Glomerular endothelial cell (primary cell): ENCODE results near the gene CRYGA. TPM values are rescaled to one million over a fixed set of nuclear protein-coding genes. Genes with fewer than 3 reads are reported as not detected.

Source experiments
- DNase-seq: peaks from one replicate; pipeline ENCODE4 v3.0.0-alpha.2; 2011; ENCODE audit warnings: low read depth, low spot score; ENCODE audit errors: extremely low read depth
- total RNA-seq: library from RNA; depleted of rRNA; stranded (reverse); fragments of >200 nt; gene quantifications from 2 replicates; pipeline ENCODE4 v1.2.3, GENCODE V29; 2015

The CRYGA gene
- total RNA-seq: not detected in 2 replicates

DNA sequence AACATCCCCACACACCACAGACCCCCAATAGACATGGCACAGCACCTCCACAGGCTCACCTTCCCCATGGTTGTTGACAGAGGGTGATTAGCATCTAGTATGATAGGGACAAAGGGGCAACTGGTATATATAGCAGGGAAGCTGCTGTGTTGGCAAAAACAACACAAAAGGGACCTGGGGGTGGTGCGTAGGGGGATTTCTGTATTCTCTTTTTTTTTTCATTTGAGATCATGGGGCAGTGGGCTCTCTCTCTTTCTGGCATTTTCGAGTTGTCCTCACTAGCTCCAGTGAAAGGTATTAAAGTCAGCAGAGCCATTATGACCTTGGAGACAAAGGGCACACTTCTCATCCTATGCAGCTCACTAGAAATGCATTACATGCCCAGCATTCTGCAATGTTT is at the start of gene CRYGA:
TSS of gene CRYGA (minus strand) at position 101 of the 400 bp plus-strand sequence. CDS start at position 68, 33 bp downstream.
- DNase-seq: no peak

GRCh38 chr2:208210688-208211451 is 47.5 kb upstream of the CRYGA start:
- DNase-seq: no peak

DNA sequence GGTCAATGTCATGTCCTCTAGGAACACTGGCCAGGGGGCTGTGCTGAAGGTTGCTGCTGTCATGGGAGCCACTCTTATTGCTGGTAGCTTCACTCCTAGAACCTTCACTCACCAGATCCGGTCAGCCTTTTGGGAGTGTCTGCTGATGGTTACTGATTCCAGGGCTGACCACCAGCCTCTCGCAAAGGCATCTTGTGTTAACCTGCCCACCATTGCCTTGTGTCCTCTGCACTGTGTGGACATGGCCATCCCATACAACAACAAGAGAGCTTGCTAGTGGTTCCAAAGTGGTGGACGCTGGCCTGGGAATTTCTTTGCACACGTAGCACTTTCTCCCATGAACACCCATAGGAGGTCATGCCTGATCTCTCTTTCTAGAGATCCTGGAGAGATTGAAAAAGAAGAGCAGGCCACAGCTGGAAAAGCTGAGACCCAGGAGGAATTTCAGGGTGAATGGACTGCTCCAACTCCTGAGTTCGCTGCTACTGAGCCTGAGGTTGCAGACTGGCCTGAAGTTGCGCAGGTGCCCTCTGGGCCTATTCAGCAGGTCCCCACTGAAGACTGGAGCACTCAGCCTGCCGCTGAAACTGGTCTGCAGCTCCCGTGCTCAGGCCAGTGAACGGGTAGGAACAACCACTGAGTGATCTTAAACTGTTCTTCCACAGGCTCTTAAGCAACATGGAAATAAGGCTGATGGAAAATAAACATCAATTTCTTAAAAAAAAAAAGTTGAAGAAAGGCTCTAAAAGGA is 45.1 kb upstream of the CRYGA start:
- no peak for DNase-seq

GRCh38 chr2:208207769-208208168 is 44.4 kb upstream of the CRYGA start:
- no peak for DNase-seq

- no peak for DNase-seq
Observed at GRCh38 chr2:208204166-208204565, 40.8 kb upstream of the CRYGA start.

- DNase-seq: no peak
Observed at GRCh38 chr2:208195531-208195930, 32.1 kb upstream of the CRYGA start.

GRCh38 chr2:208192611-208193236 is 29.3 kb upstream of the CRYGA start:
- DNase-seq: no peak

- no peak for DNase-seq
Observed at GRCh38 chr2:208189810-208190503, 26.6 kb upstream of the CRYGA start, which contains the start of gene C2orf80. Gene C2orf80 (minus strand): TSS chr2:208190030. CDS start chr2:208186986, 3,044 bp downstream.

DNA sequence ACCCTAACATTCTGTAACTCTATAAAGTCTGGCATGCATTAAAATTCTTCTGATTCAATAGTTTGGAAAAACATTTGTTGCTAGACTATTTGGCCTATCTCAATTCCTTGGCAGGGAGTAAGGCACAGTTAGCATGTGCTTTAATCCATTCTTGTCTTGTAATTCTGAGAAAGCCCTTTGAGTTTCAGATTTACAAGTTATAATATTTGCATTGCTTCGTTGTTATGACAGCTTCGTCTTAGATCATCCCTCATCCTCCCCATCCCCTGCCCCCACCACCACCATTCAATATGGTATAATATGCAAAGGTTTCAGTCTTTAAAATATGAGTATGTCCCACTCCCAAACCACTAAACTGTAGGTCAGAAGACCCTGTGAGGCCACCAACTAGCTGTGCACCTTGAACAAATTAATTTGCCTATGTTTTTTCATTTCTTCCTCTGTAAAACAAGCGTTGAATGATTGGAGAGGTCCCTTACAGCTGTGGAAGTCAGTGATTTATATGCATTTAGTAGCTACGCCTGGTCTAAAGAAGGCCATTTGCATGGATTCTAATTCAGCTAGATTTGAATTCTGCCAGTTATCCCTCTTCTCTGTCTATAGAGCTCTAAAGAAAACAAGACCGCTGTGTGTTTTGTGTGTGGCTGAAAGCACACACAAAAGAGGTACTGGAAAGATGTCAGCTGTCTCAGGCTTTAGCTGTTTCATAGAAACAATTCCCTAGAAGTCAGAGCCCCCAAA is 25.9 kb upstream of the CRYGA start:
- no peak for DNase-seq

GRCh38 chr2:208186893-208187292 is 23.5 kb upstream of the CRYGA start:
- no peak for DNase-seq

- no peak for DNase-seq
Observed at GRCh38 chr2:208186465-208186864, 23.1 kb upstream of the CRYGA start.

GRCh38 chr2:208183972-208184705 is 20.8 kb upstream of the CRYGA start:
- no peak for DNase-seq

DNA sequence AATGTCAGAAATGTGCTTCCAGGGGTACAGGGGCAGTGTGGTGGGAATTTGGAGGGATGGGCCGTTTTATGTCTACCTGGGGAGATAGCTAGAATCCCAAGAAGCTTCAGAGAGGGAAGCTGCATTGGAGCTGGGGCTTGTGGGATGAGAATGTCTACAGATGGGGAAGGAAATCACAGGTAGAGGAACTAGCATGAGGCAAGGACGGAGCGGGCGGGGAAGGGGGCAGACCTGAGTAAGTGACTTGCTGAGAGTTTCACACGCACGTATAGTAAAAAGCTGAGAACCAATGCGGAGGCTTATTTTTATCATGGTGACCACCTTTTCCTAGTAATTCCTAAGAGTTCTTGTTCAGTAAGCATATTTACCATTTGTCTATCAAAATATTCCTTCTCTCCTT is 20.1 kb upstream of the CRYGA start:
- DNase-seq: no peak

DNA sequence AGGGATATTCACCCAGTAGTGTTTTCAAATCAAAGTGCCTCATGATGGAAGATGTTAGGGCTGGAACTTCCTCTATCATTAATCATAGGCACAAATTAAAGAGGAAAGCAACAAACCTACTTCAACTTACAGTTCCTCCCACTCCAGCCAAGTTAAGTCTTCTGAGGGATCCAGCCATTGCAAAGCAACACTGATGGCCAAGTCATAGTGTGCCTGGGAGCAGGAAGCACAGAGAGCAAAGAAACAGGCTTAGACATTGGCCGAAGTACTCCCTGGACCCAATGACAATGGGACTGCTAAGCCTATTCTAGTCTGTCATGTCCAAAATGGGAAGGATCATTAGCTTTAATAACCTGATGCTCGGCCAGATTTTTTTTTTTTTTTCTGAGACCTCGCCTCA is 19.4 kb upstream of the CRYGA start:
- DNase-seq: no peak

DNA sequence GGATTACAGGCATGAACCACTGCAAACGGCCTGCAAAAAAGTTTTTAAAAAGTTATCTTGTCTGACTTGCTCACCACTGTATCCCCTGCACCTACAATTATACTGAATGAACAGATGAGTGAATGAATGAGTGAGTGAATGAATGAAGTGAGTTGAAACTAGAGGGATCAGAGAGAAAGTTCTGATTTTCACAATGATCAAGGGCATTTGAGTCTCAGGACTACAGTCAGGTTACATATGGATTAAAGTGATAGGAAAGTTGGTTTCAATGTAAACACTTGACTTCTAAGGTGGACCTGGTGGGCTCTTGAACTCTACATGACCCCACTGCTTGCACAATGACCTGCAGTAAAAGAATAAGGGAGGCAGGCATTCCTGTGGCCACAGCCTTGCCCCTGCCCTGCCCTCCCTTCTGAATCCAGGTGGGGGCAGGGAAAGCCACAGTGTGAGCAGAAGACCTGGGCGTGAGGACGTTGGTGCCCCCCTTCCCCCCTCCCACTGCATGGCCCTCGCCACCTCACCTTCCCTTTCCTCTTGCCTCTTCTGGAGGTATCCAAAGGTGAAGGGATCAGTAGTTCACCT is 15.7 kb upstream of the CRYGA start:
- DNase-seq: no peak

- DNase-seq: no peak
Observed at GRCh38 chr2:208175840-208176153, 12.4 kb upstream of the CRYGA start.

DNA sequence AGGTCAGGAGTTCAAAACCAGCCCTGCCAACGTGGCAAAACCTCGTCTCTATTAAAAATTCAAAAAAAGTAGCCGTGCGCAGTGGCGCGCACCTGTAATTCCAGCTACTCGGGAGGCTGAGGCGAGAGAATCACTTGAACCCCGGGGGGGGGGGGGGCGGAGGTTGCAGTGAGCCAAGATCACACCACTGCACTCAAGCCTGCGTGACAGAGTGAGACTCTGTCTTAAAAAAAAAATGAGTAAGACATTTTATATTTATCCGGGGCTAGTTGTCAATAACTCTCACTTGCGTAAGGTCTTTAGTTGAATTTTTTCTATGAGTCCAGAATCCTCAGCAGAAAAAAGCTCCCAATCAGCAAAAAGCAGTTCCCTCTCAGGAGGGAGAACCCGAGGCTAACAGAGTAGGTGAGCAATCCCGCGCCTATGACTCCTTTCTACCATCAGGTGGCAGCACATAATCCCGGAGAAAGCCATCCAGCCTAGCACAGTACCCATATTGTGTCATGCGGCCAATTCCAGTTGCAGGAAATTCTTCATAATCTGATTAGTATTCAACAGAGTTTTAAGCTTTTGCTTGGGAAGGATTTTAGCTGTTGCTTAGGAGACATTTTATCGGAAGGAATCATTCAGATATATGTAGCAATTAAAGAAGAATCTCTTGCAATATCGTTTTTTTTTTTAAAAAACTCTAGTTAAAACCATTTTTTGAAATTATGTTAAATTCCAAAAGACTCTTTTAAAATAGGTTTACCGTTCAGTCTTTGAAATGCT is 11.9 kb upstream of the CRYGA start:
- peak; percentile 23 for DNase-seq

DNA sequence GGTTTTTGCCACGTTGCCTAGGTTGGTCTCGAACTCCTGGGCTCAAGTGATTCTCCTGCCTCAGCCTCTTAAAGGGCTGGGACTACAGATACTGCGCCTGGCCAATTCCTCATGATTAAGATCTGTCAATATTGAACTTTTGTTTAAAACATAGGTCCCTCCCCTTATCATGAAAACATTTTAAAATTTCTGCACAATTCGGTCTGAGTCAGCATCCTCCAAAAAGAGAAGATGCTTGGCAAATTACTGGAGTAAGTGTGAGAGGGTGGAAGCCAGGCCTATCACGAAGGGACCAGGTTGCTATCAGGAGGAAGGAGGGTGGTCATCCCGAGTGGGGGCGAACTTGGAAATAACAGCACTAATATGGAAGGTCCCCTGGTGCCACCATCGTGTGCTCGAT is 10.8 kb upstream of the CRYGA start:
- DNase-seq: no peak

GRCh38 chr2:208172125-208172524 is 8.7 kb upstream of the CRYGA start:
- DNase-seq: no peak
